HEK293 (cell line): ENCODE data around the gene CIAO2A.
A peak's percentile ranks its signal among the peaks of the same experiment; 100 is the strongest.
"Not testable (repeated sequence)": the region's sequence is repeated elsewhere in the genome, so short reads cannot be mapped to it uniquely, and the experiment has no call there.

Experiments
- CTCF ChIA-PET: fragments of 350-600 bp; formaldehyde crosslinking; extraction: SDS; loops from one replicate; lab custom pipeline; 2021; ENCODE audit warnings: antibody characterized with exemption; lab: Yijun Ruan, JAX
- POLR2A ChIA-PET: fragments of 300-600 bp; formaldehyde crosslinking; extraction: SDS; loops from one replicate; lab custom pipeline; 2020; ENCODE audit warnings: antibody characterized with exemption, inconsistent platforms; lab: Yijun Ruan, JAX
- H3K27ac ChIP-seq: fragments of 200-500 bp; sonication (Bioruptor generic); 2 replicates; pipeline ENCODE4 v1.5.1; 2014; ENCODE audit warnings: low read depth, low read length, control low read depth, inconsistent platforms; ENCODE audit errors: extremely low read depth
- H3K36me3 ChIP-seq, 2 experiments: fragments of 200-500 bp in 1 of 2; sonication (Bioruptor generic) in 1 of 2; 1 replicate in 1 of 2; 2 replicates in 1 of 2; pipeline ENCODE4 v1.5.1; 2014 to 2017; ENCODE audit warnings: inconsistent platforms in 2 of 2, low read length in 2 of 2; ENCODE audit not compliant: control insufficient read depth in 2 of 2, insufficient read depth in 1 of 2
- H3K4me1 ChIP-seq: fragments of 200-500 bp; sonication (Bioruptor generic); 2 replicates; pipeline ENCODE4 v1.5.1; 2014; ENCODE audit warnings: mild to moderate bottlenecking, low read length, inconsistent platforms; ENCODE audit not compliant: control insufficient read depth, insufficient read depth
- H3K4me3 ChIP-seq: 2 replicates; pipeline ENCODE4 v1.5.1; 2011; ENCODE audit warnings: low read depth, mild to moderate bottlenecking, control low read depth, low read length, moderate library complexity
- H3K9me3 ChIP-seq: fragments of 200-500 bp; sonication (Bioruptor generic); 2 replicates; pipeline ENCODE4 v1.5.1; 2014; ENCODE audit warnings: low read depth, low read length, inconsistent platforms; ENCODE audit not compliant: control insufficient read depth, insufficient read depth
- YY2 ChIP-seq: fragments of 450-650 bp; formaldehyde crosslinking; IDR thresholded peaks from 2 replicates; pipeline ENCODE4 v1.5.1; 2016; ENCODE audit warnings: missing biosample characterization, missing genetic modification characterization
- ZFP69B ChIP-seq: fragments of 450-650 bp; formaldehyde crosslinking; IDR thresholded peaks from 2 replicates; pipeline ENCODE4 v1.5.1; 2016; ENCODE audit warnings: missing biosample characterization, missing genetic modification characterization
- ZNF18 ChIP-seq: fragments of 450-650 bp; formaldehyde crosslinking; IDR thresholded peaks from 2 replicates; pipeline ENCODE4 v1.5.1; 2016; ENCODE audit warnings: missing biosample characterization, missing genetic modification characterization
- ZNF19 ChIP-seq: fragments of 450-650 bp; formaldehyde crosslinking; IDR thresholded peaks from 2 replicates; pipeline ENCODE4; 2016; ENCODE audit warnings: missing biosample characterization, missing genetic modification characterization, low read depth
- ZNF335 ChIP-seq: fragments of 450-650 bp; formaldehyde crosslinking; conservative IDR thresholded peaks from 2 replicates; pipeline ENCODE4 v1.5.1; 2016; ENCODE audit warnings: missing biosample characterization, missing genetic modification characterization
- ZNF433 ChIP-seq: fragments of 450-650 bp; formaldehyde crosslinking; IDR thresholded peaks from 2 replicates; pipeline ENCODE4 v1.5.1; 2016; ENCODE audit warnings: missing biosample characterization, missing genetic modification characterization, low read depth
- ZNF654 ChIP-seq: fragments of 450-650 bp; formaldehyde crosslinking; IDR thresholded peaks from 2 replicates; pipeline ENCODE4 v1.5.1; 2016; ENCODE audit warnings: low read depth, missing biosample characterization, missing genetic modification characterization
- ZNF664 ChIP-seq: fragments of 450-650 bp; formaldehyde crosslinking; IDR thresholded peaks from 2 replicates; pipeline ENCODE4 v1.5.1; 2016; ENCODE audit warnings: missing biosample characterization, missing genetic modification characterization
- ZNF768 ChIP-seq: fragments of 450-650 bp; formaldehyde crosslinking; IDR thresholded peaks from 2 replicates; pipeline ENCODE4 v1.5.1; 2018; ENCODE audit warnings: missing biosample characterization, mild to moderate bottlenecking, missing genetic modification characterization
- ZNF791 ChIP-seq: fragments of 450-650 bp; formaldehyde crosslinking; IDR thresholded peaks from 2 replicates; pipeline ENCODE4 v1.5.1; 2016; ENCODE audit warnings: missing biosample characterization, missing genetic modification characterization
- ZNF792 ChIP-seq: fragments of 450-650 bp; formaldehyde crosslinking; IDR thresholded peaks from 2 replicates; pipeline ENCODE4 v1.5.1; 2016; ENCODE audit warnings: missing biosample characterization, missing genetic modification characterization
- TF ChIP-seq, protein P1 (sequence below): fragments of 450-650 bp; formaldehyde crosslinking; IDR thresholded peaks from 2 replicates; pipeline ENCODE4 v1.5.1; 2017; ENCODE audit warnings: missing biosample characterization, missing genetic modification characterization

Gene CIAO2A

DNA sequence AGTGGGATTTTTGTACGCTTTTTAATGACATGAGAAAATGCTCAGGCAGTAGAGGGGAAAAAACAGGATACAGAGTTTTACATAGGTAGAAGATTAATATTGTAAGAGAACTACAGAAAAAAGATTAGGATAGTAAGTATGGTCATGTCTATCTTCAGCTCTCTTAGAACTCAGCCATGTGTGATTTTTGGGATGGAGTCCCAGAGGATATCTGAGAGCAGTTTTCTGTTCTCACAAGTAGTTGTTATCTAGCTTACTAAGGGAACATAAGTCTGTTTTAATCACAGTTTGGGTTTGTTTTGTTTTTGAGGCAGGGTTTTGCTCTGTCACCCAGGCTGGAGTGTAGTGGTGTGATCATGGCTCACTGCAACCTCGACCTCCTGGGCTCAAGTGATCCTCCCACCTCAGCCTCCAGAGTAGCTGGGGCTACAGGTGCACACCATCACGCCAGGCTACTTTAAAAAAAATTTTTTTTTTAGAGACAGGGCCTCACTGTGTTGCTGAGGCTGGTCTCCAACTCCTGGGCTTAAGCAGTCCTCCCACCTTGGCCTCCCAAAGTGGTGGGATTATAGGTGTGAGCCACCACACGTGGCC is 16.6 kb upstream of the CIAO2A start:
- CTCF ChIA-PET, H3K4me1 ChIP-seq, H3K4me3 ChIP-seq, H3K9me3 ChIP-seq, POLR2A ChIA-PET, H3K27ac ChIP-seq: not testable (repeated sequence)
- peaks cover 0 to 28% of the 10 kb centered on the region in 2 experiments for H3K36me3 ChIP-seq
- TF ChIP-seq, protein P1, sequence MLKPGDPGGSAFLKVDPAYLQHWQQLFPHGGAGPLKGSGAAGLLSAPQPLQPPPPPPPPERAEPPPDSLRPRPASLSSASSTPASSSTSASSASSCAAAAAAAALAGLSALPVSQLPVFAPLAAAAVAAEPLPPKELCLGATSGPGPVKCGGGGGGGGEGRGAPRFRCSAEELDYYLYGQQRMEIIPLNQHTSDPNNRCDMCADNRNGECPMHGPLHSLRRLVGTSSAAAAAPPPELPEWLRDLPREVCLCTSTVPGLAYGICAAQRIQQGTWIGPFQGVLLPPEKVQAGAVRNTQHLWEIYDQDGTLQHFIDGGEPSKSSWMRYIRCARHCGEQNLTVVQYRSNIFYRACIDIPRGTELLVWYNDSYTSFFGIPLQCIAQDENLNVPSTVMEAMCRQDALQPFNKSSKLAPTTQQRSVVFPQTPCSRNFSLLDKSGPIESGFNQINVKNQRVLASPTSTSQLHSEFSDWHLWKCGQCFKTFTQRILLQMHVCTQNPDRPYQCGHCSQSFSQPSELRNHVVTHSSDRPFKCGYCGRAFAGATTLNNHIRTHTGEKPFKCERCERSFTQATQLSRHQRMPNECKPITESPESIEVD (tag by site-specific recombination) = peak; percentile 40; the same call in 1 of the 2 replicates
- peak; percentile 51; the same call in 1 of the 2 replicates for TF ChIP-seq ZNF18 (tag by site-specific recombination)

GRCh38 chr15:64107337-64107736 is 13.7 kb upstream of the CIAO2A start:
- H3K9me3 ChIP-seq = no peaks in the 10 kb centered on the region
- POLR2A ChIA-PET = no interaction called here
- no peak for TF ChIP-seq ZNF791 (tag by site-specific recombination)
- TF ChIP-seq ZNF664 (tag by site-specific recombination) = no peak
- no peak for TF ChIP-seq ZNF19 (tag by site-specific recombination)
- TF ChIP-seq ZNF433 (tag by site-specific recombination) = no peak
- no peak for TF ChIP-seq ZFP69B (tag by site-specific recombination)
- TF ChIP-seq ZNF654 (tag by site-specific recombination) = no peak
- no peak for TF ChIP-seq ZNF792 (tag by site-specific recombination)
- TF ChIP-seq, all 188 proteins: peak for 0
- no peaks in the 10 kb centered on the region for H3K4me1 ChIP-seq
- CTCF ChIA-PET = no interaction called here
- H3K36me3 ChIP-seq = peaks cover 0 to 4% of the 10 kb centered on the region in 2 experiments; a peak in 1 of 3 replicates
- H3K27ac ChIP-seq = no peak overlapping the region
- H3K4me3 ChIP-seq = no peak overlapping the region

- TF ChIP-seq ZNF768 (tag by site-specific recombination) (no peak), ZNF335 (tag by site-specific recombination) (no peak), YY2 (no peak)
- TF ChIP-seq, protein P1 (tag by site-specific recombination) = peak; percentile 41
- Histone ChIP-seq H3K4me1 (no peaks in the 10 kb centered on the region), H3K9me3 (no peaks in the 10 kb centered on the region), H3K36me3 (no peaks in the 10 kb centered on the region), H3K27ac (no peak overlapping the region), H3K4me3 (no peak overlapping the region)
- ChIA-PET CTCF (interaction anchor here (0.9 kb wide), 1 partner anchor 48 kb away, joined by 8 read pairs; no protein-coding TSS in a partner anchor), POLR2A (interaction anchor here (0.6 to 1.4 kb wide), 2 partner anchors 12 to 50 kb away, joined by 3 read pairs; partner anchors contain the start of gene CIAO2A)
Measured at GRCh38 chr15:64105113-64105704, 11.6 kb upstream of the CIAO2A start.
